DOHH2 (cell line): Measurements from ENCODE around the gene NME1.

ENCODE experiments used
- H3F3A ChIP-seq: fragments of 200-600 bp; sonication (generic), shearing (Covaris generic); 2 replicates; pipeline ENCODE4 v1.6.0; 2016; ENCODE audit warnings: antibody characterized with exemption, mild to moderate bottlenecking; ENCODE audit not compliant: control insufficient read depth, insufficient read depth
- H3K27ac ChIP-seq: fragments of 200-600 bp; sonication (generic); 2 replicates; pipeline ENCODE4 v1.5.1; 2014; ENCODE audit warnings: low read depth, mild to moderate bottlenecking, low read length, moderate library complexity
- H3K27me3 ChIP-seq: fragments of 200-600 bp; sonication (generic); 2 replicates; pipeline ENCODE4 v1.6.1; 2014; ENCODE audit warnings: mild to moderate bottlenecking, low read length, mixed read lengths; ENCODE audit not compliant: control insufficient read depth
- H3K36me3 ChIP-seq: fragments of 200-600 bp; sonication (generic); 2 replicates; pipeline ENCODE4 v1.6.1; 2014; ENCODE audit warnings: mild to moderate bottlenecking, low read length, moderate library complexity, mixed read lengths; ENCODE audit not compliant: control insufficient read depth
- H3K4me1 ChIP-seq: fragments of 200-600 bp; sonication (generic); 2 replicates; pipeline ENCODE4 v1.6.1; 2014; ENCODE audit warnings: mild to moderate bottlenecking, low read length, mixed read lengths; ENCODE audit not compliant: control insufficient read depth
- H3K4me2 ChIP-seq: fragments of 200-600 bp; sonication (generic); 2 replicates; pipeline ENCODE4 v1.6.0; 2014; ENCODE audit warnings: mild to moderate bottlenecking, low read length, moderate library complexity
- H3K4me3 ChIP-seq: fragments of 200-600 bp; sonication (generic); 2 replicates; pipeline ENCODE4 v1.5.1; 2014; ENCODE audit warnings: mild to moderate bottlenecking, low read length, mixed read lengths
- H3K79me2 ChIP-seq: fragments of 200-600 bp; sonication (generic); 2 replicates; pipeline ENCODE4 v1.6.1; 2014; ENCODE audit warnings: mild to moderate bottlenecking, low read length, mixed read lengths; ENCODE audit not compliant: control insufficient read depth
- H3K9me2 ChIP-seq: fragments of 200-600 bp; sonication (generic); replicated peaks from 2 replicates; pipeline ENCODE4 v1.6.1; 2014; ENCODE audit warnings: mild to moderate bottlenecking, low read length, mixed read lengths; ENCODE audit not compliant: control insufficient read depth
- H3K9me3 ChIP-seq: fragments of 200-600 bp; sonication (generic); 2 replicates; pipeline ENCODE4 v1.6.1; 2014; ENCODE audit warnings: antibody characterized with exemption, low read length, mixed read lengths; ENCODE audit not compliant: control insufficient read depth, insufficient read depth
- H4K20me1 ChIP-seq: fragments of 200-600 bp; sonication (generic); 2 replicates; pipeline ENCODE4 v1.6.0; 2014; ENCODE audit warnings: low read depth, mild to moderate bottlenecking, antibody characterized with exemption, low read length, moderate library complexity; ENCODE audit not compliant: control insufficient read depth, insufficient read depth
- EZH2phosphoT487 ChIP-seq: fragments of 200-600 bp; sonication (generic); IDR thresholded peaks from 2 replicates; pipeline ENCODE4 v1.6.1; 2017; ENCODE audit warnings: borderline replicate concordance, mild to moderate bottlenecking, antibody characterized with exemption, low read length, moderate library complexity, mixed read lengths
- TF ChIP-seq, protein P1 (sequence below): fragments of 200-600 bp; sonication (generic); IDR thresholded peaks from one replicate; pipeline ENCODE4 v1.5.1; 2014; ENCODE audit warnings: antibody characterized with exemption, mild to moderate bottlenecking, low read depth, low read length; ENCODE audit not compliant: poor library complexity, severe bottlenecking

The NME1 gene

GRCh38 chr17:51189162-51189561, 35.8 kb downstream of the NME1 start:
- no peak overlapping the region for H3K4me2 ChIP-seq
- H3F3A ChIP-seq, result peaks cover 6% of the 10 kb centered on the region
- H3K4me3 ChIP-seq, result no peak overlapping the region
- H3K36me3 ChIP-seq, result peaks cover 71% of the 10 kb centered on the region
- peaks cover 3% of the 10 kb centered on the region for H3K4me1 ChIP-seq
- no peaks in the 10 kb centered on the region for H3K9me3 ChIP-seq
- no peak overlapping the region for H3K27ac ChIP-seq
- H3K79me2 ChIP-seq, result no peaks in the 10 kb centered on the region
- H3K9me2 ChIP-seq, result no peaks in the 10 kb centered on the region
- no peaks in the 10 kb centered on the region for H3K27me3 ChIP-seq
- TF ChIP-seq, protein P1, sequence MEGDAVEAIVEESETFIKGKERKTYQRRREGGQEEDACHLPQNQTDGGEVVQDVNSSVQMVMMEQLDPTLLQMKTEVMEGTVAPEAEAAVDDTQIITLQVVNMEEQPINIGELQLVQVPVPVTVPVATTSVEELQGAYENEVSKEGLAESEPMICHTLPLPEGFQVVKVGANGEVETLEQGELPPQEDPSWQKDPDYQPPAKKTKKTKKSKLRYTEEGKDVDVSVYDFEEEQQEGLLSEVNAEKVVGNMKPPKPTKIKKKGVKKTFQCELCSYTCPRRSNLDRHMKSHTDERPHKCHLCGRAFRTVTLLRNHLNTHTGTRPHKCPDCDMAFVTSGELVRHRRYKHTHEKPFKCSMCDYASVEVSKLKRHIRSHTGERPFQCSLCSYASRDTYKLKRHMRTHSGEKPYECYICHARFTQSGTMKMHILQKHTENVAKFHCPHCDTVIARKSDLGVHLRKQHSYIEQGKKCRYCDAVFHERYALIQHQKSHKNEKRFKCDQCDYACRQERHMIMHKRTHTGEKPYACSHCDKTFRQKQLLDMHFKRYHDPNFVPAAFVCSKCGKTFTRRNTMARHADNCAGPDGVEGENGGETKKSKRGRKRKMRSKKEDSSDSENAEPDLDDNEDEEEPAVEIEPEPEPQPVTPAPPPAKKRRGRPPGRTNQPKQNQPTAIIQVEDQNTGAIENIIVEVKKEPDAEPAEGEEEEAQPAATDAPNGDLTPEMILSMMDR, result no peak
- no peak for TF ChIP-seq EZH2phosphoT487
- no peaks in the 10 kb centered on the region for H4K20me1 ChIP-seq

DNA sequence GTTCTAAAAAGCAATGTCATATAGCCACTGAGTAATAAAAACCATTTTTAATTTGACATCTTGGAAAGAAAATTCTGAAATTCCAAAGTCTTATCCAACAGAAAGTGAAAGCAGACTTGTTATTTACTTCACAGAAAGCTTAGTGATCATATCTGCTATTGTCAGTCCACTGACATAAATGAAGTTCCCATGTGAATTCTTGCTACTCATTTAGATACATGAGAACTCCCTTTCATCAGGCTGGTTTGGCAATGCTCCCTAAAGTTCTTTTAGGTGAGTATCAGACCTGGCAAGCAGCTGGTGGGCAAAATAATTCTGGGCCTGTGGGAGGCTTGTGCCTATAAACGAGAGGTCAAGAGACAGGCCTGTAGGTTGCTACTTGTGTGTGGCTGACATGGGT, 36.3 kb downstream of the NME1 start:
- no peak overlapping the region for H3K27ac ChIP-seq
- H3K4me1 ChIP-seq, result no peaks in the 10 kb centered on the region
- no peaks in the 10 kb centered on the region for H3K9me2 ChIP-seq
- TF ChIP-seq, protein P1, result no peak
- TF ChIP-seq EZH2phosphoT487, result no peak
- no peaks in the 10 kb centered on the region for H3K79me2 ChIP-seq
- H3K4me3 ChIP-seq, result no peak overlapping the region
- no peaks in the 10 kb centered on the region for H3K27me3 ChIP-seq
- H3K36me3 ChIP-seq, result peaks cover 68% of the 10 kb centered on the region
- peaks cover 6% of the 10 kb centered on the region; the same call in 1 of the 2 replicates for H3F3A ChIP-seq
- no peaks in the 10 kb centered on the region for H3K9me3 ChIP-seq
- no peak overlapping the region for H3K4me2 ChIP-seq
- no peaks in the 10 kb centered on the region for H4K20me1 ChIP-seq

- no peak overlapping the region for H3K4me2 ChIP-seq
- H4K20me1 ChIP-seq, result no peaks in the 10 kb centered on the region
- no peaks in the 10 kb centered on the region for H3K9me2 ChIP-seq
- H3K36me3 ChIP-seq, result peaks cover 62% of the 10 kb centered on the region
- H3K4me3 ChIP-seq, result no peak overlapping the region
- no peaks in the 10 kb centered on the region for H3K79me2 ChIP-seq
- peaks cover 6% of the 10 kb centered on the region; the same call in 1 of the 2 replicates for H3F3A ChIP-seq
- H3K27ac ChIP-seq, result no peak overlapping the region
- no peaks in the 10 kb centered on the region for H3K27me3 ChIP-seq
- H3K9me3 ChIP-seq, result no peaks in the 10 kb centered on the region
- TF ChIP-seq, protein P1, result no peak
- TF ChIP-seq EZH2phosphoT487, result no peak
- no peaks in the 10 kb centered on the region for H3K4me1 ChIP-seq
Observed at GRCh38 chr17:51191895-51192294, 38.5 kb downstream of the NME1 start.

DNA sequence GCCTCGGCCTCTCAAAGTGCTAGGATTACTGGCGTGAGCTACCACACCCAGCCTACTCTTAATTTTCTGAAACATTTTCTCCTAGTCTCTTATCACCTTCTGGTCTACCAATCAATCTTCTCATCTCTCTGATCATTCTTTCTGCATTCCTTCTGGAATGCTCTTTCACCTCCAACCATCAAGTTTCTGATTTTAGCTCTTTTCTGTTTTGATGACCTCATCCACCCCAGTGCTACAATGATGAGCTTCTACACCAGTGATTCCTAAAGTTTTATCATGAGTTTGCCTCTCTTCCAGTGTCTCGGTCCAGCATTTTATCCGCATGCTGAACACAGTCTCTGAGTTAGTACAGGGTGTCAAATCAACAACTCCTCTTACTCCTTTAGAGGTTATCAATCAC, 44.4 kb downstream of the NME1 start:
- Histone ChIP-seq H3K36me3 (peaks cover 62% of the 10 kb centered on the region), H3K4me3 (no peak overlapping the region), H3K27me3 (no peaks in the 10 kb centered on the region), H3F3A (no peaks in the 10 kb centered on the region), H3K79me2 (no peaks in the 10 kb centered on the region), H3K27ac (no peak overlapping the region), H4K20me1 (no peaks in the 10 kb centered on the region), H3K4me2 (no peak overlapping the region), H3K4me1 (no peaks in the 10 kb centered on the region), H3K9me2 (no peaks in the 10 kb centered on the region), H3K9me3 (no peaks in the 10 kb centered on the region)
- no peak for TF ChIP-seq EZH2phosphoT487
- TF ChIP-seq, protein P1, result no peak
